Ishikawa (cell line): ENCODE results near the gene SENP5.
A peak's percentile ranks its signal among the peaks of the same experiment; 100 is the strongest.

Experiments used
- CEBPB ChIP-seq: IDR thresholded peaks from 2 replicates; pipeline ENCODE4 v1.6.1; 2012
- CREB1 ChIP-seq: IDR thresholded peaks from 2 replicates; pipeline ENCODE4 v1.6.1; 2012; ENCODE audit warnings: low read depth
- EGR1 ChIP-seq: IDR thresholded peaks from 2 replicates; pipeline ENCODE4 v1.6.1; 2012
- EP300 ChIP-seq: IDR thresholded peaks from 2 replicates; pipeline ENCODE4 v1.6.1; 2012; ENCODE audit warnings: borderline replicate concordance
- FOXM1 ChIP-seq: IDR thresholded peaks from 2 replicates; pipeline ENCODE4 v1.6.1; 2012; ENCODE audit warnings: low read depth, borderline replicate concordance
- NFIC ChIP-seq: IDR thresholded peaks from 2 replicates; pipeline ENCODE4 v1.6.1; 2012
- RAD21 ChIP-seq: IDR thresholded peaks from 2 replicates; pipeline ENCODE4 v1.6.1; 2012; ENCODE audit warnings: low read depth
- TAF1 ChIP-seq: IDR thresholded peaks from 2 replicates; pipeline ENCODE4 v1.6.1; 2012; ENCODE audit warnings: low read depth, mild to moderate bottlenecking
- TCF12 ChIP-seq: IDR thresholded peaks from 2 replicates; pipeline ENCODE4 v1.6.1; 2012; ENCODE audit warnings: low read depth
- TEAD4 ChIP-seq: IDR thresholded peaks from 2 replicates; pipeline ENCODE4 v1.6.1; 2012
- USF1 ChIP-seq: IDR thresholded peaks from 2 replicates; pipeline ENCODE4 v1.6.1; 2012
- YY1 ChIP-seq: IDR thresholded peaks from 2 replicates; pipeline ENCODE4 v1.6.1; 2012; ENCODE audit warnings: low read depth
- ZBTB7A ChIP-seq: IDR thresholded peaks from 2 replicates; pipeline ENCODE4 v1.6.1; 2012; ENCODE audit warnings: low read depth
- TF ChIP-seq, protein P1 (sequence below): IDR thresholded peaks from 2 replicates; pipeline ENCODE4 v1.6.1; 2012; ENCODE audit warnings: low read depth, mild to moderate bottlenecking
- TF ChIP-seq, protein P2 (sequence below): IDR thresholded peaks from 2 replicates; pipeline ENCODE4 v1.6.1; 2012

SENP5 gene

DNA sequence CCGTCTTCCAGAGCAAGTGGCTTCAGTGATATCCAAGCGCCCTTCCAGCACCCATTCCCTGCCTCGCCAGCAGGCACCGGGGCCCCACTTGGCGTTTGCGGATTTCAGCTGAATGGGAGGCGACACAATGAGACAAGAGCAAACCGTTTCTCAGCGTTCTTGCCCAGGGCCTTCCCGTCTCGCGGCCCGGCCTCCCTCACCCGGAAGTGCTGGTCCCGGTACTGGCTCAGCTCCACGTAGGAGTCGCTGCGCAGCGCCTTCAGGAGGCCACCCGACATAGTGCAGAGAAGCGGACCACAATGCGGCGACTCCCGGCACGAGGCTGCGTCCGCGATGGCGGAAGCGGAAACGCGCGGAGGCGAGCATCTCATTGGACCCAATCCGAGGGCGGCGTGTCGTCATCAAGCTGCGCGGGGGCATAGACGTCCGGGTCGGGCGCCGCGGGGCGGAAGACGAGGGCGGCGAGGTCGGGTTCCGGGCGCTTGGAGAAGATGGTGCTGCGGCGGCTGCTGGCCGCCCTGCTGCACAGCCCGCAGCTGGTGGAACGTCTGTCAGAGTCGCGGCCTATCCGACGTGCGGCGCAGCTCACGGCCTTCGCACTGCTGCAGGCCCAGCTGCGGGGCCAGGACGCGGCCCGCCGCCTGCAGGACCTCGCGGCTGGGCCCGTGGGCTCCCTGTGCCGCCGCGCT lies 74.7 kb downstream of the SENP5 start, which contains the start of gene NCBP2:
Gene NCBP2 (minus strand): TSS at position 303 of the 689 bp plus-strand sequence. CDS start 25 bp downstream, at position 278.
- peak; percentile 12; the same call in 1 of the 2 replicates for TF ChIP-seq CEBPB
- TF ChIP-seq TCF12: peak; percentile 84
- peak; percentile 71; the same call in 1 of the 2 replicates for TF ChIP-seq FOXM1
- TF ChIP-seq CREB1: peak; percentile 99
- peak; percentile 35; the same call in 1 of the 2 replicates for TF ChIP-seq EP300
- TF ChIP-seq ZBTB7A: no peak
- peak; percentile 86 for TF ChIP-seq NFIC
- TF ChIP-seq TEAD4: peak; percentile 60
- TF ChIP-seq, protein P1, sequence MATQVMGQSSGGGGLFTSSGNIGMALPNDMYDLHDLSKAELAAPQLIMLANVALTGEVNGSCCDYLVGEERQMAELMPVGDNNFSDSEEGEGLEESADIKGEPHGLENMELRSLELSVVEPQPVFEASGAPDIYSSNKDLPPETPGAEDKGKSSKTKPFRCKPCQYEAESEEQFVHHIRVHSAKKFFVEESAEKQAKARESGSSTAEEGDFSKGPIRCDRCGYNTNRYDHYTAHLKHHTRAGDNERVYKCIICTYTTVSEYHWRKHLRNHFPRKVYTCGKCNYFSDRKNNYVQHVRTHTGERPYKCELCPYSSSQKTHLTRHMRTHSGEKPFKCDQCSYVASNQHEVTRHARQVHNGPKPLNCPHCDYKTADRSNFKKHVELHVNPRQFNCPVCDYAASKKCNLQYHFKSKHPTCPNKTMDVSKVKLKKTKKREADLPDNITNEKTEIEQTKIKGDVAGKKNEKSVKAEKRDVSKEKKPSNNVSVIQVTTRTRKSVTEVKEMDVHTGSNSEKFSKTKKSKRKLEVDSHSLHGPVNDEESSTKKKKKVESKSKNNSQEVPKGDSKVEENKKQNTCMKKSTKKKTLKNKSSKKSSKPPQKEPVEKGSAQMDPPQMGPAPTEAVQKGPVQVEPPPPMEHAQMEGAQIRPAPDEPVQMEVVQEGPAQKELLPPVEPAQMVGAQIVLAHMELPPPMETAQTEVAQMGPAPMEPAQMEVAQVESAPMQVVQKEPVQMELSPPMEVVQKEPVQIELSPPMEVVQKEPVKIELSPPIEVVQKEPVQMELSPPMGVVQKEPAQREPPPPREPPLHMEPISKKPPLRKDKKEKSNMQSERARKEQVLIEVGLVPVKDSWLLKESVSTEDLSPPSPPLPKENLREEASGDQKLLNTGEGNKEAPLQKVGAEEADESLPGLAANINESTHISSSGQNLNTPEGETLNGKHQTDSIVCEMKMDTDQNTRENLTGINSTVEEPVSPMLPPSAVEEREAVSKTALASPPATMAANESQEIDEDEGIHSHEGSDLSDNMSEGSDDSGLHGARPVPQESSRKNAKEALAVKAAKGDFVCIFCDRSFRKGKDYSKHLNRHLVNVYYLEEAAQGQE: peak; percentile 37; the same call in 1 of the 2 replicates
- peak; percentile 60; the same call in 1 of the 2 replicates for TF ChIP-seq RAD21
- peak; percentile 85 for TF ChIP-seq YY1
- peak; percentile 73 for TF ChIP-seq EGR1
- TF ChIP-seq, protein P2, sequence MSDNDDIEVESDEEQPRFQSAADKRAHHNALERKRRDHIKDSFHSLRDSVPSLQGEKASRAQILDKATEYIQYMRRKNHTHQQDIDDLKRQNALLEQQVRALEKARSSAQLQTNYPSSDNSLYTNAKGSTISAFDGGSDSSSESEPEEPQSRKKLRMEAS: peak; percentile 99
- TF ChIP-seq USF1: peak; percentile 63
- peak; percentile 97 for TF ChIP-seq TAF1

DNA sequence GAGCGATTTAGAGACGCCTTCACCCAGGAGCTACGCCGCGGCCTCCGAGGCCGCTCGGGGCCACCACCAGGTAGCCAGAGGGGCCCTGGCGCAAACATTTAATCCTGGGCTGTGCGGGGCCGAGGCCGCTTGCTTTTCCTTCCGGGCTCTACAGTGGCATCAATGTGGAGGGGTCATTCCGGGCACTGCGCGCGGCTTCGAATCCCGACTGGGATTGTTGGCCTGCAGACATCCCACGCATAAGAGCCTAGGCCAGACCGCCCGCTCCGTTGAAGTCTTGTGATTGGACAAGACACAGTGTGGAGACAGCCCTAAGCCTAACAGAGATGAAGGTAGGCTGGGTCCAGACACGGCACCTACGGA lies 75.2 kb downstream of the SENP5 start:
- no peak for TF ChIP-seq TEAD4
- no peak for TF ChIP-seq EP300
- no peak for TF ChIP-seq TCF12
- TF ChIP-seq NFIC: no peak
- TF ChIP-seq CEBPB: no peak
- TF ChIP-seq, protein P2: no peak
- no peak for TF ChIP-seq YY1
- no peak for TF ChIP-seq RAD21
- no peak for TF ChIP-seq EGR1
- no peak for TF ChIP-seq FOXM1
- TF ChIP-seq, protein P1: no peak
- no peak for TF ChIP-seq TAF1
- no peak for TF ChIP-seq CREB1
- no peak for TF ChIP-seq USF1
- TF ChIP-seq ZBTB7A: no peak

DNA sequence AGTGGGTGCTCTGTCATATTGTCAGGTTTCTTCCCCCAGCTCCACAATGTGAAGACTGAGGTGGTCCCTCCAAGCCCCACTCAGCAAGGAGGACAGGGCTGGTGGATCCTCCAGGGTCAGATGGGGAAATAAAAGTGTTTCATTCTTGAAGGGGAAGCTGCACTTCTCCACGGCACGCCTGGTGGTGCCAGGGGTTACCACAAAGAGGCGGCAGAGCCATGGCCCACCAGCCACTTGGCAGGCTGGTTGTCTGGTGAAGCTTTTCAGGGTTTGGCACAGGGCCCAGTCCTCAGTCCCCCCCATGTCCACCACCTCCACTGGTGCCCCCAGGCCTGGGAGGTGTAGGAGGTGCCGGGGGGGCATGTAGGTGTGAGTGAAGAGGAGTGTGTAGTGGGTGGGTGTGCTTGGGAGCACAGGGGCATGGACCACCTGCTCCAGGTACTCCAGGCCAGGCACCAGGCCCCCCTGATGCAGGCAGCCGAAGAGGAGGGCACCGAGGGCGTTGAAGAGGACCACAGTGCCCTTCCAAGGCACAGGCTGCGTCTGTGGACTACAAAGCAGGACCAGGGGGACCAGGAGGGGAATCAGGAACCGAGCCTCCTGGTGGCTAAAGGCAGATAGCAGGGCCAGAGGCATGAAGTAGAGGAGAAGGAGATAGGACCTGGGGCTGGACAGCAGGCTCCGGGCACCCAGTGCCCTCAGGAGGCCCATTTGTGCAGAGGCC lies 79.6 kb downstream of the SENP5 start:
- peak; percentile 25; the same call in 1 of the 2 replicates for TF ChIP-seq NFIC
- TF ChIP-seq USF1: no peak

DNA sequence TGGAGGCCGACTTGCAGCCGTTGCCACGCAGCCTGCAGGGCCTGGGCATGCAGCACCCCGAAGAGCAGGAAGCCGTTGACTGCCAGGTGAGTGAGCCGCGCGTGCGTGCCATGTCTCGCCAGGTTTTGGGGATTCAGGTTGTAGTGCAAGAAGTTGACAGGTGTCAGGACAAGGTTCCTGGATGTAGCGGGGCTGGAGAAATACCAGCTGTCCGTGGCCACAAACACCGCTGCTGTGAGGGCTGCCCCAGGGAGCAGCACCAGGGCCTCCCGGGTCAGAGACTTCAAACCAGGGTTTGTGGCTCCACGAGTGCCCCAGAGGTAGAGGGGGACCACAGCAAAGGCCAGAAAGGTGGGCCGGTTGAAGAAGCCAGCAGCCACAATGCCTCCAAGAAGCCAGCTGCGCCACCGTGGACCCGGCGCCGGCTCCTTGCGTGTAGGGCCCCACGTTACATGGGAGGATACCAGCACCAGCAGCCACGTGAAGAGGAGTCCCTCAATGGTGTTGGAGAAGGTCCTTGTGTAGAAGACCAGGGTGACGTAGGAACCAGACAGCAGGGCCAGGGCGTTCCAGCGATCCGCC lies 80.2 kb downstream of the SENP5 start:
- no peak for TF ChIP-seq FOXM1
- no peak for TF ChIP-seq TEAD4
- no peak for TF ChIP-seq USF1
- no peak for TF ChIP-seq EP300
- no peak for TF ChIP-seq TAF1
- no peak for TF ChIP-seq RAD21
- TF ChIP-seq YY1: no peak
- no peak for TF ChIP-seq CREB1
- no peak for TF ChIP-seq CEBPB
- TF ChIP-seq NFIC: no peak
- TF ChIP-seq, protein P2: no peak
- TF ChIP-seq ZBTB7A: no peak
- TF ChIP-seq TCF12: no peak
- TF ChIP-seq, protein P1: no peak
